Left renal pelvis (tissue), 4 donors: ENCODE data around the gene FILIP1L. TPM values are rescaled to one million over a fixed set of nuclear protein-coding genes. Genes with fewer than 3 reads are reported as not detected.

ENCODE experiments used
- DNase-seq, 4 donors: peaks; one replicate each; pipeline ENCODE4 v3.0.0-alpha.2; 2013; ENCODE audit warnings: low read depth in 4 of 4, low spot score in 3 of 4
- polyA plus RNA-seq, 4 donors: library from polyadenylated mRNA; unstranded; fragments of 120-200 nt; gene quantifications; one replicate each; pipeline ENCODE4 v1.2.1, GENCODE V29; 2013; ENCODE audit not compliant: insufficient read length in 4 of 4

FILIP1L gene
- 10 to 100 TPM; 13.1 to 47.8 (median 24.8) TPM for polyA plus RNA-seq

DNA sequence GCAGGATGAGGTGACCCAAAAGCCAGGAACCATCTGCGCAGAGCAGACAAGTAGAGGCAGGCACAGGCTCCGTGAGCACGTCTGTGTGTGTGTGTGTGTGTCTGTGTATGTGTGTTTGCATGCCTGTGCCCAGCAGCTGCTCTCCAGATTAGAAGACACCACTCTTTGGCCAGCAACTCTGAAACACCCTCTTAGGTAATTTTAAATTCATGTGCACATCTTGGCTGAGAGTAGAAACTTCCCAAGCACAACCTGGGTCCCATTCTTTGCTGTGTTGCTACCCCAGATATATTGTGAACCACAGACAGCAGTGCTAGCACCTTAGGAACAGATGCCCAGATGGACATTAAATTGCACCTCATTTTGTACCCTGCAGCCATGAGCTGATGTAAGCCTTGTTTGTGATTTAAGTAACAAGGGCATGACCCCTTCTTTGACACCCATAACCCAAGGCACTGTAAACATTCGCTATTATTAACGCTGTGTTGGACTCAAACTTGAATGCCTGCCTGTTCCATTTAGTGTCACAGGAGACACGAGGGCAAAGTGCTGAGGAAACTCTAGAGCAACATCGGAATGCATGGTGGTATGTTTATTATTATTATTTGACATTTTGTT, at the start of gene FILIP1L:
FILIP1L (minus strand) TSS at position 89 of the 618 bp plus-strand sequence.
- DNase-seq = no peak

- DNase-seq = no peak
These were observed 49.5 kb upstream of the FILIP1L start for GRCh38 chr3:100163787-100164186.

GRCh38 chr3:100160521-100160920, 46.2 kb upstream of the FILIP1L start:
- DNase-seq = no peak

DNA sequence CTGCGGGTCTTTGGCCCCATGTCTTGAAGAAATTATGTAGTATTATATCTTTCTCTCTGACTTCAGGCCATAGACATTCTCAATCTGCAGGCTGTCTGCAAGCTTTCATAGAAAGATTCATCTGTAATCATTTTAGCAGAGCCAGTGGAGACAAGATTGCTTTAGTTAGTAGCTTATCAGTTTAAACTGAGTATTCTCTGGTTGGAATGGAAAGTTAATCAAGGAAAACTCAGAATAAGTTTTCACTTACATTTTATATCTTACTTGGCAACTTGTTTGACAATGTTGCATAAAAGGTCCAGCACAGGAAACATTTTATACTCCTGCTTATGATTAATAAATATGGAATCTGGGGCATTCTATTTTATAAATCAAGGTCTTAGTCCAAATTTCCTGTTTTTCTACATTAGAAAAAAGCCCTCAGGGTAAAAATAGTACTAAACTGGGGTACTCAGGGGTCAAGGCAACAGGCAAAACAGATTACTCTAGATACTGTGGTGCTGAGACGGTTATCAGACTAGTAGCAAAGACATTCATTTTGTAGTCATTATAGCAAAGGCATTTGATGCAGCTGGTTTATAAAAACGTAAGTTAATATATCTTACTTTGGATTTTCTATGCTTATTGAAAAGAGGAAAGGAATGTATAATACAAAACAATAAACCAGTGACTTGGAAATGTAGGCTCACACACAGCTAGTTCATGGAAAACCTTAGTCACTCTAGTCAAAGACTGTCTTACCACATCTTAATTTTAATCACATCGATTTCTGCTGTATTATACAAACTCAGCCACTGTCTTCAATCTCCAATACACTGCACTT, 45.2 kb upstream of the FILIP1L start:
- DNase-seq = peak in 1 of 4 donors; percentile 12

GRCh38 chr3:100158918-100159330, 44.6 kb upstream of the FILIP1L start:
- no peak for DNase-seq

GRCh38 chr3:100157685-100158084, 43.4 kb upstream of the FILIP1L start:
- DNase-seq = no peak

GRCh38 chr3:100155590-100155989, 41.3 kb upstream of the FILIP1L start:
- no peak for DNase-seq

DNA sequence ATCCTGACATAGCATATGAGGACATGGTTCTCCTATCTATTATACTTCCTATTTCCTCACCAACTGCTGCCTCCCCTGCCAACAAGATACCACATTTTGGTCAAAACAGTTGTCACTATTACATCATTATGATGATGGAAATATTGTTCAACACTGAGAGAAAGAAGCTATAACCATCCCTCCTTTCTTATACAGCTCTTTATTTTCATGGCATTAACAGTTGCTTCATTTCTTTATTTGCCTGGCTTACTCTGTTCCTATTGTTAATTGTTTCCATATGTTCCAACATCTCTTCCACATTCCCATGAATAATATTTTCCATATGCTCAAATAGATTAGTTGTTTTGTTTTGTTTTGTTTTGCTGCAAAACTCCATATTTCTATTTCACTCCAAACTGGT, 40.8 kb upstream of the FILIP1L start:
- DNase-seq = no peak

GRCh38 chr3:100154171-100154570, 39.9 kb upstream of the FILIP1L start:
- DNase-seq = no peak

DNA sequence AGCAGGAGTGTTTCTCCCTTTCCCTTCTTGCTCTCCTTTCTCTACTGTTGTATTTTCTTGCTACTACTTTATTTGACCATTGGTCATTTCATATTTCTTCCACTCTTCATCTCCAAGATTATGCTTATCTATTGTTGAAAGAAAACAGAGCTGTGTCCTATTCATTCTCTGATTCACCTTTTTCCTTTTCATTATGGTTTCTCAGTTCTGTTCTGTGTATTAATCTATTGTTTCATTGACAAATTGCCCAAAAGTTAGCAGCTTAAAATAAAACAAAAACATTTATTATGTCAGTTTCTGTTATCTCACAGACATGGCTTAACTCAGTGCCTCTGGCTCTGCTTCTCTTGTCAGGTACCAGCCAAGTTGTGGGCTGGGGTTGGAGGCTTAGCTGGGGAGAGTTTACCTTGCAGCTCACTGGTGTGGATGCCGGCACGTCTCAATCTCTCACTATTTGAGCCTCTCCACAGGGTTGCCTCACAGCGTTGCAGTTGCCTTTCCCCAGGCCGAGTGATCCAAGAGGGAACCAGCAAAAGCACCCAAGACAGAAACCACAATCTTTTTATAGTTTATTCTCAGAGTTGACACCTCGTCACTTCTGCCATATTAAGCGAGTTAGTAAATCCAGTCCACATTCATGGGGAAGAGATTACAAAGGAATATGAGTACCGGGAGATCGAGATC, 36.9 kb upstream of the FILIP1L start:
- DNase-seq = no peak

DNA sequence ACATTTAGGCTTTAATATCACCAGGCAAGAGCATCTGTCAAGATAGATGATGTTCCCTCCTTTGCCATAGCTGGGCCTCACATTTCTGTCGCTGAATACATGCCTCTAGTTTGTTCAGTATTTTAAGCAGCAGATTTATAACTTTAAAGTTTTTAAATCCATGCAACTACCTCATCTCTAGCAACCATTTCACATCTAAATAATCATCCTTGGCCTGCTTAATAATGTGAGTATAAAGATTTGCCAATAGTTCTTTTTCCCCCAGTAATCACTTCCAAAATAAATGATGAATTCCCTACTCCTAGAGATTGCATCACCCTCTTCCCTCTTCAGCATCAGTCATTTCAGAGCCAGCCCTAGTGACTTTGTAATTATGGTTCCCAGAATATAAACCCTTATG, 36.2 kb upstream of the FILIP1L start:
- DNase-seq = no peak

- DNase-seq = no peak
These were observed 35.6 kb upstream of the FILIP1L start for GRCh38 chr3:100149713-100150415.

- DNase-seq = no peak
These were observed 34.8 kb upstream of the FILIP1L start for GRCh38 chr3:100149130-100149529.

- DNase-seq = no peak
These were observed 30.1 kb upstream of the FILIP1L start for GRCh38 chr3:100144255-100144866.

GRCh38 chr3:100141586-100141985, 27.3 kb upstream of the FILIP1L start:
- no peak for DNase-seq

DNA sequence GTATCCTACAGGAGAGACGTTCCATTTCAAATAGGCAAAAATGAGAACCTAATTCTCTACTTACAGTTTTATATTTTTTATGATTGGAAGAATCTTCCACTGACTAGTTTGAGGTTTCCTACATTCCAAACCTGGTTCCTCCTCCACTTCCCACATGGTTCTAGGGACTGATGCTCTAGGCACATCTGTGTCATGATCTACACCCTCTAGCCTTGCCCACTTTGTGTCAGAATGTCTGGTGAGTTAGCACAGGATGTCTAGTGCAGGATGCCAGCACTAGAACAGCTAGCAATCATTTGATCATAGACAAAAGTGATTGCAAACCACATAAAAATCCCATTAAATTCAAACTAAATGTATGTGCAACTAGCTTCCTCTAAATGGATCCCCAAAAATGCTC, 26.7 kb upstream of the FILIP1L start:
- DNase-seq = no peak

GRCh38 chr3:100136921-100137320, 22.6 kb upstream of the FILIP1L start:
- peak in 1 of 4 donors; percentile 8 for DNase-seq

DNA sequence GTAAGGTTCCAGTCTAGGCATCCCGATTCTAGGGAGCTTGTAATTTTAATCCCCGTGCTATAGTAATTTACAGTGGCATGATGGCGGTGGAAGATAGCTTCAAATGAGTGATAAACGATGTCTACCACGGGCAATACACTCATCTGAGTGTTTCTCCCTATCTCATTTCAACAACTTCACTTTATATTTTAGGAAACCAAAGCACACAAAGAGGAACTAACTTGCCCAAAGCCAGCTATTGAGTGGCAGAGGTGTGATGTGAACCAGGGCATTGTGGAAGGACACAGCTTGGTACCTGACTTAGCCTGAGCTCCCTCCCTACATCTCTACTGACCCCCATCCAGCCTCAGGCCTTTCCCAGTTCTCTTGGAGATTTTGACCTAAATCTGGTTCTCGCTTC, 16.9 kb upstream of the FILIP1L start:
- DNase-seq = no peak

DNA sequence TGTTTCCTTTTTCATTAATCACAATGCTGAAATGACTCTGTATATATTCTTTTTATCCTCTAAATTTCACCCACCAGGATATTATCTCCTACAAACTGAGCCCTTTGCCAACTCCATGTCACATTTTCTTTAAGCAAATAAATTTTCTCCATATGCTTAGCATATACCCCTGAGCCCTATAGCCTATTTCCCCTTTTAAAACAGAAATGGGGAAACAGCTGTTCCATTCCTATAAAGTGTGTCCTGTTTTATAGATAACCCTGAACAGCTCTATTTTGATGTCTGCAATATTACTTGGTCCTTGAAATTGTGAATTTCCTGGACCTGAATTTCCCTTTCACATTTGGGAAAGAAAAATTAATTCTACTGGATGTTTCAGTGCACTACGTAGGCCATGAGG, 15.6 kb upstream of the FILIP1L start:
- DNase-seq = no peak

DNA sequence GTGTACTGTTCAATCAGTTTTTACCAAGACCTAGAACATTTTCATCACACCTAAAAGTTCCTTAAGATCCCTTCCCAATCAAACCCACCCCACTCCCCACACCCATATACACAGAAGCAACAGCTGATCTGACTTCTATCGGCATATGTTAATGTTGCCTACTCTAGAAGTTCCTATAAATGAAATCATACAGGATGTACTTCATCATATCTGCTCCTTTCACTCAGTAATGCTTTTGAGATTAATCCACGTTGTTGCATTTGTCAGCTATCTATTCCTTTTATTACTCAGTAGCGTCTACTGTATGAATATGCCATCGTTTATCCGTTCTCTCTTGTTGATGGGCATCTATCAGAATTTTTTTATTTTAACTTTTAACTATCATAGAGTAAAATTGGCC, 14.3 kb upstream of the FILIP1L start:
- no peak for DNase-seq

DNA sequence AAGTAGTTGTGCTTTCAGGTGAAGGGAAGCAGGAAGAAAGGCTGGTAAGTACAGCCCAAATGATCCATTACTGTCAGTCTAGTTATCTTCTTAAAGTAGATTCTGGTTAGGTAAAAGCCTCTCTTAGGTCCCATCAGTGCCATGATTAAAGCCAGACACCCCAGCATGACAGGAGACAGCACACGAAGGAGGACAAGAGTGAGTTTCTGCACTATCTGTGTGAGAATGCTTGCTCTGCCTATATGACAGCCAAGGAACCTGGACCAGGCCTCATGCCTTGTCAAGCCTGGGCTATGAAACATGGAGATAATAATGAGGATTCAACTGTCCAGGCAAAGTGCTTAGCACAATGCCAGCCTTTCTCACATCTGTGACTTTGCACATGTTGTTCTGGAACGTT, 13.5 kb upstream of the FILIP1L start:
- DNase-seq = no peak
